ENCODE results near the gene MUSK.
"Not testable (repeated sequence)": the region's sequence is repeated elsewhere in the genome, so short reads cannot be mapped to it uniquely, and the experiment has no call there.

MUSK gene

DNA sequence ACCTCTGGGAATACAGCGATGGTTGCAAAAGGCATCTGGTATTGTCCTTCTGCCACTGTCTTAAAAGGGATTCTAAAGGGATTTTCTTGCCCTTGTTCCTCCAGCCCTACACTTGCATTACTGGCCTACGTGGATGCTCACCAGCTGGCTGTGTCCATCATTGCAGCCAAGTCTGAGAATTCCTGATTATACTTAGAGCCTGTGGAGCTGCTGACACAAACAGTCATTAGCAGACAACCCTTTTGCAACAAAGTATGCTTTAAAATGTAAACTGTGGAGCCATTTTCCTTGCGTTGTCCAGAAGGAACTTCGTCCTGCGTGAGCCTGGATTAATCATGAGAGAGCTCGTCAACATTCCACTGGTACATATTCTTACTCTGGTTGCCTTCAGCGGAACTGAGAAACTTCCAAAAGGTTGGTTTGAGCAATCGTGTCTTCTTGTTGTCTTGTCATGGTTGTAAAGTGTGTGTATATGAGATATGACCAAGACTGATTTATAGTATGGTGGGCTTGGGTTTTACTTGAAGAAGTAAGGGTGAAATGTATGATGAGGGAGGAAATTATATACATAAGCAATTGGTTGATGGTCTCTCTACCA lies at the start of gene MUSK:
TSS of gene MUSK (plus strand) at position 222 of the 598 bp plus-strand sequence. CDS start at position 336, 114 bp downstream.
- DNase-seq: no peak

DNA sequence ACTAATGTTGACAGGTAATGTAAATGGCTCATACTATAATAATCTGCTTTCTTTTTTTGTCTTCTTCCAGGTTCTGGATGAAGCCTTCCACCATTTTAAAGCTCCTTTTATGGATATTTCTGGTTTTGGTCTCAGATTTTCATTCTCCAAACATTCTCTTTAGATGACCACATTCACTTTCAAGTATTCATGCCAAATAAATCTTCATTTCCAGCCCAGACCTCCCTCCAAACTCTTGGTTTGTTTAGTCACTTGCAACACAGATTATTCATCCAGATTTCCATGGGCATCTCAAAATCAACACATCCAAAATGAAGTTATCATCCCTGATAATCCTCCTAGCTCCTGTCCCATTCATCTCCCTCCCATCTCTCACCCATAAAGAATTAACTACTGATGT lies 48.8 kb upstream of the MUSK start:
- no peak for DNase-seq

DNA sequence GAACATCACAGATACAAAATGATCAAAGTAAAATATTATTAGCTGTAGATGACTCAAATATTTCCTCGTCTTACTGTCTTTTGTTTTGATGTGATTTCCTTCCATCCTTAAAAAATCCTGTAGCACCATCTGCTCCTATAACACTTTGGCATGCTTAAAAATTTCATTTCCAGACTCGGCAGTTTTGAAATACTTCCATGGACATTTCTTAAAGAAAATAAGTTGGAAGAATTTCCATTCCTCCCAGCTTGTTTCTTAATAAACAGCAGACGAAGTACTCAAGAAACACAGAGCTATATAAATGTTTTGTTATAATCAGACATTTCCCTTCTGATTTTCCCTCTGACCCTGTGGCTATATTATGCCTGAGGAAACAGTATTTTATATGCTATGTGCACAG lies 47.9 kb upstream of the MUSK start:
- no peak for DNase-seq

DNA sequence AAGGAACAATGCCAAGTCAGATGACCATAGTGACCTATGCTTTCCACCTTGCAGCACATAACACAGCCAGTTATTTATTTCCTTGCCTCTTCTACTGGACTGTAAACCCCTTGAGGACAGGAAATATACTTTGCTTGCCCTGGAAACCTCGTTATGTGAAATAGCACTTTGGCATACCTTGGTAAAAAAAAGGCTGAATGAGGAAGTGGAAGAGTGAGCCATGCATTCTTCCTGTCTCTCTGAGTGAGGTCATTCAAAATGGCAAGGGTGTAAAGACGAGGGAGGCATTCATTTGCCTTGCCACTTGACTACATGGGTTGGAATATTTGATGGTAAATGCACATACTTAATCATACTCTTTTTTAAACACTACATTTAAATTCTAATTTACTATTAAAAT lies 46.2 kb upstream of the MUSK start:
- DNase-seq: no peak

DNA sequence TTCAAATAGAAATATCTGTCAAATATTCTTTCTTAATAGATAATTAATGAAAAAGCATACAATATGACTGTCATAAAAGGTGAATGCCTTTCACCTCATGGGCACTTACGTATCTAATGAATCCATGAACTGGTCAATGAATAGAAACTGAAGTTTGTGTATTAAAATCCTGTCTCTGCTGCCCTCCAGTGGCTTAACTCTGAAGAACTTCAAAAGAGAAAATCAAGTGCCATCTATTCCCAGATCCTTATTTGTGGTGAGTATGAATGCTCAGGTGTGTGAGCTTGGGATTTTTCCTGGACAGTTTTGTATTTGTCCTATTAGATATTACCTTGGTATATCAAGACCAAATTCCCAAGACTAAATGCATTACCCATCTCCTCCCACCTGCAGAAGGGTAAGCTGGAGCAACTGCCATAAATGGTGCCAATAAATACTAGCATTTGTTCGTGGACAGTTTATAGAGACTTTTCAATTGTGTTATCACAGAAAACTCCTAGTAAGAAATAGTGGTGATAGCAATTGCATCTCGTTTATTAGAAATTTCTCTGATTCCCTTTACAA lies 45.0 kb upstream of the MUSK start:
- no peak for DNase-seq

DNA sequence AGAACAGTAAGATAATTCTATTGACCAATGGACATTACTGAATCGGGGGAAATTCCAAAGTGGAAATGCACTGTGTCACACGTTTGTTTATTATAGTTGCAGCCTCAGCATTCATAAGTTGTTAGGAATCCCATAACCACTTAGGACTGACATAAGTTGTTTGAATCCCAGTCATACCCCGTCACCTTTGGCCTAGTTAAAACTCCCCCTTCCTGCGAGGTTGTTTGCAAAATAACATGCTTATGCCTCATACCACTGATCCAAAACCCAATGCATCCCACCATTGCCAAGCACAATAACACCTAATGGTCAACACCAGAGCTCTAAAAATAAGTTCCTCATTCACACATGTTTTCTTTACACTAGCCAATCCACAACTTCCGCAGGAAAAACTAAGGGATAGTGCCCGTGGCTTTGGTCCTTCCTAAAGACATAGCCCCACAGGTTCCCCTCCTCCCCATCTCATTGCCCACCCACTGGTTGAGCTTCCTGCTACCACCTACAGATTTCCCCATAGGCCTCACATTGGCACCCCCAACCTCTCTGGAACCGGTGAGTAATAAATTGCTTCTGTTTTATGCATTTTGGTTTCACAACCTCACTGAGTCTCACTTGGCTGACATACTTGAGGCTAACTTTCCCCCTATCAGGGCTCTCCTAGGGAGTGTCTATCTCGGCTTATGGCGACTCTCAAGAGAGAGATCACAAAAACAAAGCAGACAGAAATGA lies 42.3 kb upstream of the MUSK start:
- no peak for DNase-seq

DNA sequence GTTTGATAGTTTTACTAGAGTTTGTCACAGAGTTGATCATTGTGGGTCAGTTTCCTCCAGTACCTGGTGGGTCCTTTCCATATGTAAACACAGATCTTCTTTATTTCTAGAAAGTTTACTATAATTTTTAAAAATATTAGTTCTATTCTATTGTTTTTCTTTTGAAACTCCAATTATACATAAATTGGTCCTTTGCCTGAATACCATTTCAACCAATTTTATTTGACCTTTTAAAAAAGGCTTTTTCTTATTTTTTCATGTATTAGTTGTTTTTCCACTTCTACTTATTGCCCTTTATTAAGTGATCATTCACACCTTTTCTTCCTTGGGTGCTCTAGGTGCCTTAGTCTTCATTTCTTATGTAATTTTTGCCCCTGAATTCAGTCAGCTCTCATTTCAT lies 33.0 kb upstream of the MUSK start:
- no peak for DNase-seq

DNA sequence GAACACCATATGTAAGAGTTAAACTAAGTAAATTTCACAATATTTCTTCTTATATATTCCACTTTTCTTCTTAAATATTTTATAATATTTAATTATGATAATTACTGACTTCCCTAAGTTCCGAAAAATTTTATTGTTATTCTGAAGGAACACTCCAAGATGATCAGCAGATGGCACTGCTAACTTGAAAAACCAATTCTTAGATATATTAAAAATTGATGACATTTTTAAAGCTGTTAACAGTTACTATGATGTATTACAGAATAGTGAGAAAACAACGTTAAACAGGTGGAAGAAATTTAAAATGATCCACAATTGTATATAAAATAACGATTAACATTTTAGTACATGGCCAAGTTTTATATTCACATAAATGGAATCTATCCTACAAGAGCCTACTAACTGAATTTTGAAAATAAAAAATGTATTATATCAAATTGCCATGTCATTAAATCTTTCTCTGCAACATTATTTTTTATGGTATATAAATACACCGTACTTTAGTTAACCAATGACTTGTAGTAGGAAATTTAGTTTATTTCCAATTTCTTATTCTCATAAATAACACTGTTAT lies 30.1 kb upstream of the MUSK start:
- no peak for DNase-seq

DNA sequence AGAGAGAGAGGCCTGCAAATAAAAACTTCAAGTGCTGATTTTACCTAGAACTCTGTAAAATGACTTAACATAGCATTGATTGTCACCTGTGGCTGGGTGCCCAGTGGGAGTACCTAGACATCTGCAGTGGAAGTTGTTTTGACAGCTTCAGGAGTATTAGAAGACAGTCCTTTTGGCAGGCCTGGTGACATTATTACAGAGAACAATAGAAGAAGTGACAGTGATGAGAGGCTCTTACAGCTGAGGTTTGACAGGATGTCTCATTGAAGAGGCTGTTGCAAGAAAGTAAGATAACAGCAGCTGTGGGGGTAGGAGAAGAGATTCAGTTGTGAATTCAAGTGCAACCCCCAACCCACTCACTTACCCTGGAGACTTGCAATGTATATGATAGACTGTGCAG lies 27.9 kb upstream of the MUSK start:
- no peak for DNase-seq

DNA sequence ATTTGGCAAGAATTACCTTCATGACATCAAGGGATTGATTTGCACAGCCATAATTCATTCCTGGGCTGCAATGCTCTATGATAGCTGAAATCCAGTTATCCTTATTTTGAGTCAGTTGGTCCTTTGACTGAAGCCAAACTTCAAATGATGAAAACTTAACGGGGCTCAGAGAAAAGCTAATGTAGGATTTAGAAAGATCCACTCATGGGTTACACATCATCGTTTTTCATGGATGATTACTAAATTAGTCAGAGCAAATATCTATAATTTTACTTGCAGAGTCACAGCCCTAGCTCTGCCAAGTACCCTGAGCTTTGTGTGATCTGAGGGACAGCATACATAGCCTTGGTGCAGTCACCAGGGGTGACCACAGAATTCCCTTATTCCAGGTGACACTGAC lies 27.3 kb upstream of the MUSK start:
- DNase-seq: no peak

DNA sequence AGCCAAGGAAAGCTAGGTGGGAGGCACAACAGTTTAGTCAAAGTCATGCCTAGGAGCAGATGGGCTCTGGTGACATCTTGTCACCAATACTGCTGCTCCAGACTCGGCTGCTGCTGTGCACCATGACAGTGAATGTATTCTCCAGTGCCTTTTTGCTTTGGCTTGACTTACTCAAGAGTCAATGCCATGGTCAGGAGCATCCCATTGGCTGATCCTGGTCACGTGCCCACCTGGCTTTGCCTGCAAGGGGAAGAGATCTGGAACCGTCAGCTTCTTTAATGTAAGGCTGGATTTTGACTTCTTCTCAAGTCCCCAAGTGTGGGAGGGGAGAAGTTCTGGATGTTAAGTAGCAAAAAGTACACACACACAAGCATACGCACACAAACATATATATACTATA lies 19.9 kb upstream of the MUSK start:
- no peak for DNase-seq

DNA sequence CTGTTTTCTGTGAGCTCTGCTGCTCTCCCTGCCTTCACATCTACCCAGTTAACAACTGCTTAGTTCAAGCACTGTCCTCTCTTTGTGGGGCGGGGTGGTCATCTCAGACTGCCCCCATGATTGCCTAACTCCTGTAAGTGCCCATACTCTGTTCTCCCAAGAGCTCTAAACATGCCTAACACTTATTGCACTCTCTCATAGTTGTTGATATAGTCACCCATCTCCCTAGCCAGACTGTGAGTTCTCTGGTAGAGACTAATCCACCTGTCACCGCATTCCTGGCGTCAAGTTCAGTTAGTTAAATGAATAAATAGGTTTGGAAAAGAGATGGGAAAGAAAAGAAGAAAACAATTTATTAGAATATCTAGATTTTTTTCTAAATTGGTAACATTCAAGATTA lies 18.3 kb upstream of the MUSK start:
- no peak for DNase-seq

DNA sequence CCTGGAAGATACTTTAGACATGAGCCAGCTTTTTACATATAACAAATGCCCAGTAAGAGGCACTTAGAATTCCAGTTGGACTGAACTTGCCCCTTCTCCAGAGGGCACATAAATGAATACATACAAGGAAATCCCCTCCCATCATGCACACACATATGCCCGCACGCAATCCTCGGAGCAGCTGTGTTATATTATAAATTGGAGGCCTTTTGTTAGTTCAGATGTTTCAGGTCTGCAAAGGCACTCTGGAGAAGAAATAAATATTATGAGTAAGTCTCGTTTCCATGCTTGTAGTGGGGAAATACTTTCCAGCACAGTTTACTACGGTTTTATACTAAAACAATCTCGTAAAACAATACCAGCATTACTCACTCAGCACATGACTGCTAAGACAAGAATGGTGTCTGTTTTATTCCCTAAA lies 17.6 kb upstream of the MUSK start:
- DNase-seq: no peak

DNA sequence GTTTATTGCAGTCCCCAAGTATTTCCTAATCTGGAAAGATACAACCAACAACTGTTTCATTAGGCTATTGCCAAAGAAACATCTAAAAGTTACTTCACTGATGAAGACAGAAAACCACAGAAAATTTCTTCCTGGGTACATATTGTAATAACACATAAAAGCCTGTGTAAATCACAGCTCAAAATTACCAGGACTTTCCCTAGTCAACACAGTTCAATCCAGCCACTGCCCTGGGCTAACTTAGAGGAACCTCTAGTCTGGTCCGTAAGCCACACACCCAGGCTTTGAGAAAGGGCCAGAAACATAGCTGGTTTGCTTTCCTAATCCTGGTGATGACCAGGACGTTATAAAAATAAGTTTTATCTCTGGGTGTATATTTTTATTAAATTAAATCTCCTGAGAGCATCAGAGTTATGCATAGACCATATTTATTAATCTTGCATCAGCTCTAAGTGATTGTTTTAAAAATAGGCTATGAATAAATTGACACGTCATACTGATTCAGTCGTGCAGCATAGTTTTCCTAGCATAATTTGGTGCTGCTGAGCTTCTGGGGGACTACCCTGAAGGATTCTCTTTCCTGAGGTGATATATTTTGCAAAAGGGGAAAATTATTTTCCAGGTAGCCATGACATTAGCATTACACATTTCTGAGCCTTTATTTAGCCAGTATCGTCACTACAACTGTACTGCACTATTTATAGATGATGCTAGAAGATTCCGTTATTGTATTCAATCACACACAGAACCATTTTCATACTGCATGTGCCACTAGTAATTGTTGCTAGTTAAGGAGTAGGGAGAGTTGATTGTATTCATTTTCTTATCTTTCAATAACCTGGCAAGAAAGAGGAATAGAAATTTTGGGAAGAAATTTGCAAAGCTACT lies 12.6 kb upstream of the MUSK start:
- no peak for DNase-seq

DNA sequence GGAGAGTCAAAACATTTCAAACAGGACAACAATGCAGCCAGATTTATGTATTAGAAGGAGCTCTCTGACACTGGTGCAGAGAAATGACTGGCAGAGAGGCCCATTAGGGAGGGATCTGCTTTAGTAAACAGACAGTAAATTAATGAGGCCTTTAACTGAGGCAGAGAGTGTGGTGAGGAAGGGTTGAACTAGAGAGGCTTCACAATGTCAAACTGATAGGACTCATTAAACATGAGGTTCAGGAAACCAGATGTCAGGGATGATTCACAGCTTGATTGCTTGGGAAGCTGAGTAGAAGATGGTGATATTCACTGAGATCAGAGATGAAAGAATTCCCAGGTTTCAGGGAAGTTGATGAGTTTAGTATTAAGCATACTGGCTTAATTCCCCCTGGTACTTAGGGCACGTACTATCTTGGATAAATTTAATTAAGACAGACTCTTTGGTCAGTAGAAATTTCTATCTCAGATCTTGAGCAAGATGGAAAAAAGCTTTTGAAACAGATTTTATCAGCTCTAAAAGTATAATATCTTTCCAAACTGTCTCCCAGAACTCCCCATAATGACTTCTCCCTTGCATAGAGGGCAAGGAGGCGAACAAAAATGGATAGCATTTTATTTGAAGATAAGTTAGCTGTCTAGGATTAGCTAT lies 8.6 kb upstream of the MUSK start:
- no peak for DNase-seq

DNA sequence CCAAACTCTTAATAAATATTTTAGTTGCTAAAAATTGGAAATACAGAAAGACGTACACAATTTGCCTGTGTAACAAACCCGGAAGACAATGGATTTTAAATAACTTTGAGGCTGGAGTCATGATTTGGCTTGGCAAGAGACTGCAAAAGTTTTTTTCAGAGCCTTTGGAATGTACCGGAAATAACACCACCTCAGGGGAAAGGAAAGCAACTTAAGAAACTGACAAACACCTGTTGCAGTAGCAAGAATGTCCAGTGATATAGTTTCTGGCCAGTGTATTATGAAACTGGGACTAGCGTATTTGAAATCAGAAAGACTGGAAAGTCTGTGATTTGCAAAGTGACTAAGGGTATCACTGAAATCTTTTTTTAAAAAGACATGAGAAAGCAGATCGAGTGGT lies 842 bp downstream of the MUSK start:
- no peak for DNase-seq

DNA sequence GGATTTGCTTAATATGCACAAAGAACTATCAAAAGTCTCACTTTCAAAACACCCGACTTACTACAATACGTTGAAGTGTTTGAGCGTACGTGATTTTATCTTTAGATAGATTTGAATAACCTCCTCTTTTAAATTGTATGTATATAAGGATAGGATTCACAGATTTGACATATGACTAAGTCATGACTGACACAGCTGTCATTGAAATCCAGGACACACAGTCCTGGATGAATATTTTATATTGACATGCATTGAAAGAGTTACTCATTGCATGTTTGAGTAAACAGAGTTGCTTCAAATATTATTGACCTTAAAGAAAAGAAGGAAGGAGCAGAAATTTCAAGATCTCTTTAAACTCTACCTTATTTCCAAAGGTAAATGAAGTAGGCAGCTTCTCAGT lies 3.3 kb downstream of the MUSK start:
- DNase-seq: no peak

DNA sequence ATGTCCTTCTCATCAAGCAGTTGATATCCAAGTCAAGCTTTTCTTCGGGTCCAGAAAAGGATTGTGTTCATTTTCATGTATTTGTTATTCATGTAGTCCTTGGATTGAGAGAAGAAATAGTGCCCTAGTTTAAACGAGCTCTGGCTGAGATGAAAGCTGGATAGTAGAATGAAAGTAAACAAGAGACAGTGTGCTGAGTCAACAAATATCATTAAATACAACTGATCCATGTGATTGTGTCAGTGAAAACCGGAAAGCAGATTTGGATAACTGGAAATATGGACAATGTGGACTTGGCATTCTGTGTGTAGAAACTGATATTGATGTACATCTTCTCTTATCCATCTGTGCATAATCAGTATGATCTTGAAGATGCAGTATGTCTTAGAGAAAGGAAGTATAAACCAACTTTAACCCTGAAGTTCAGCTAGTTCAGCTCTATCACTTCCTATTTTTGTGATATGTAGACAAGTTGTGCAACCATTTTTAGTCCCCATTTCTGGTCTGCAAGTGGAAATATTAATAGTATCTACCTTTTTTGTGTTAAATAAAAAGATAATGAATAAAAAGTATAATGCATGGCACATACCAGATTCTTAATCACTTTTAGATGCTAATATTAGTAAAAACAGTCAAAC lies 4.4 kb downstream of the MUSK start:
- no peak for DNase-seq

DNA sequence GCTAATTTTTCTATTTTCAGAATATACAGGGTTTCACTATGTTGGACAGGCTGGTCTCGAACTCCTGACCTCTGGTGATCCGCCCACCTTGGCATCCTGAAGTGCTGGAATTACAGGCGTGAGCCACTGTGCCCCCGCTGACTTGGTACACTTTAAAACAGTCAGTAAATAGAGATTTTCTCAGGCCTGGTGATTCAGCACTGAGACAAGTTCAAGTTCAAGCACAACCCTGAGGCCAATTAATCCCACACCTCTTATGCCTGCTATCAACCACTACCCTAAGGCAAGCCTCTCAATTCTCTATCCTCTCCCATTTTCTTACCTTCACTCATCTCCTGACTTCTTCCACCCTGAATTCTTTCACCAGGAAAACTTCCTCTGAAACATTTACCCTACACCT lies 18.9 kb downstream of the MUSK start:
- no peak for DNase-seq

DNA sequence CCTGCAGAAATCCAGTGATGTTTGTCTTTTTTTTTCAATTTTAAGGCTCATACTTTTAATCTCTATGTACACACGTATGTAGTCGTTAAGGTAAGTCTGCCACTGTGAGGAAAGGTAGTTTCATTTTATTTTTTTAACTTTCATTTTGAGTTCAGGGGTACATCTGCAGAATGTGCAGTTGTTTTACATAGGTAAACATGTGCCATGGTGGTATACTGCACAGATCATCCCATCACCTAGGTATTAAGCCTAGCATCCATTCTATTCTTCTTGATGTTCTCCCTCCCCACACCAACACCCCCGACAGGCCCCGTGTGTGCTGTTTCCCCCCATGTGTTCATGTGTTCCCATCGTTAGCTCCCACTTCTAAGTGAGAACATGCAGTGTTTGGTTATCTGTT lies 19.7 kb downstream of the MUSK start:
- no peak for DNase-seq

DNA sequence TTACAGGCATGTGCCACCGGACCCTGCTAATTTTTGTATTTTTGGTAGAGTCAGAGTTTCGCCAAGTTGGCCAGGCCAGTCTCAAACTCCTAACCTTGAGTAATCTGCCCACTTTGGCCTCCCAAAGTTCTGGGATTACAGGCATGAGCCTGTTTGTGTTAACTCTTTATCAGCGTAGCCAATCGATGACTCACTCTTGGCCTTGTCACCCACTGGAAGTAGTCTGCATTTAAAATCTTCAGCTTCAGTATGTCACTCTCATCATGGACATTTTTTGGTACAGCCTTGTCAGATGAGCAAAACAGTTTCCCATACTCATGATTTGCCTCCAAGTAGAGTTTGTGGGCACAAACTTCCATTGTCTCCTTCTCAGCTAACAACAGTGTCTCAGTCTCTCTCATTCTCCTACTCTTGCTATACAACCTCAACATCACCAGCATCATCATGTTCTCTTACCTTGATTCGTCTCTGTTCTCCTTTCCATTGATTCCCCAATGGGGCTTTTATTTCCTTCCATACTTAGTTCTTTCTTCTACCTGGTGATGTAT lies 22.5 kb downstream of the MUSK start:
- no peak for DNase-seq

DNA sequence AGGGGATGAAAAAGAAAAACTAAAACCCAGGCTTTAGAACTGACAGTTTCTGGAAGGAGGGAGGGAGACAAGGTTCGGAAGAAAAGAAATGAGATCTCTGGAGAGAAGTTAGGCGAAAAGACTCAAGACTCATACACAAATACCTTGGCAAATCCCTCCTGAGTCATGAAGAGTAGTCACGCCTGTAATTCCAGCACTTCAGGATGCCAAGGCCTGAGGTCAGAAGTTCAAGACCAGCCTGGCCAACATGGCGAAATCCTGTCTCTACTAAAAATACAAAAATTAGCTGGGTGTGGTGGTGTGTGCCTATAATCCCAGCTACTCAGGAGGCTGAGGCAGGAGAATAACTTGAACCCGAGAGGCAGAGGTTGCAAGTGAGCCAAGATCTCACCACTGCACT lies 27.3 kb downstream of the MUSK start:
- DNase-seq: not testable (repeated sequence)
